ENCODE results near the gene RAD51B. TPM values are rescaled to one million over a fixed set of nuclear protein-coding genes. Genes with fewer than 3 reads are reported as not detected.
"Not testable (repeated sequence)": the region's sequence is repeated elsewhere in the genome, so short reads cannot be mapped to it uniquely, and the experiment has no call there.

RAD51B gene
- total RNA-seq, 4 donors from 2014 or later, result 12.6 to 26.4 (median 16.7) TPM

DNA sequence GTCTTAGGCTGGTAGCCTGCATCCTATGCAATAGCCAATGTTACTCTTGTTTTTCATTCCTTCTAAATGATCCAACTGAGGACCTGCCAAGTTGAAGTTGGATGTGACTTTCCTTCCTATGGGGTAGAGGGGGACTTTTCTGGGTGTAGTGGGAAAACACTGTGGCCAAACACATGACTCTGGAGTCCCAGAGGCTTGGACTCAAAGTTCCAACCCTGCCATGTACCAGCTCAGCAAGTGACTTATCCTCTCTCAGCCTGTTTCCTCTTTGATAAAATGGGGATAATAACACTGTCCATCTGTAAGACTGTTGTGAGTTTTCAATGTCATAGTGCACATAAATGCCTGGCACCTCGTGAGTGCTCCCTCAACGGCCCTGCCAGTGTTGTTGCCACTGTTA is 876.3 kb downstream of the RAD51B start:
- no peak for TF ChIP-seq EP300 (IDR thresholded peaks at IDR 0.05)
- TF ChIP-seq, protein P1, sequence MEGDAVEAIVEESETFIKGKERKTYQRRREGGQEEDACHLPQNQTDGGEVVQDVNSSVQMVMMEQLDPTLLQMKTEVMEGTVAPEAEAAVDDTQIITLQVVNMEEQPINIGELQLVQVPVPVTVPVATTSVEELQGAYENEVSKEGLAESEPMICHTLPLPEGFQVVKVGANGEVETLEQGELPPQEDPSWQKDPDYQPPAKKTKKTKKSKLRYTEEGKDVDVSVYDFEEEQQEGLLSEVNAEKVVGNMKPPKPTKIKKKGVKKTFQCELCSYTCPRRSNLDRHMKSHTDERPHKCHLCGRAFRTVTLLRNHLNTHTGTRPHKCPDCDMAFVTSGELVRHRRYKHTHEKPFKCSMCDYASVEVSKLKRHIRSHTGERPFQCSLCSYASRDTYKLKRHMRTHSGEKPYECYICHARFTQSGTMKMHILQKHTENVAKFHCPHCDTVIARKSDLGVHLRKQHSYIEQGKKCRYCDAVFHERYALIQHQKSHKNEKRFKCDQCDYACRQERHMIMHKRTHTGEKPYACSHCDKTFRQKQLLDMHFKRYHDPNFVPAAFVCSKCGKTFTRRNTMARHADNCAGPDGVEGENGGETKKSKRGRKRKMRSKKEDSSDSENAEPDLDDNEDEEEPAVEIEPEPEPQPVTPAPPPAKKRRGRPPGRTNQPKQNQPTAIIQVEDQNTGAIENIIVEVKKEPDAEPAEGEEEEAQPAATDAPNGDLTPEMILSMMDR (IDR thresholded peaks at IDR 0.05), result no peak
- no peak for TF ChIP-seq POLR2A (IDR thresholded peaks at IDR 0.05)
- no peak for DNase-seq (ENCODE audit: low spot score in 2 of 2)
- H3K27me3 ChIP-seq, result no peaks in the 10 kb centered on the region
- H3K4me3 ChIP-seq, result no peak overlapping the region
- H3K36me3 ChIP-seq, result no peaks in the 10 kb centered on the region
- H3K9me3 ChIP-seq, result no peaks in the 10 kb centered on the region
- peaks cover 0 to 39% (median 14%) of the 10 kb centered on the region in 4 donors for H3K4me1 ChIP-seq
- 78 to 88% methylated on average over 2 of the region's 2 CpGs for WGBS, 2 donors
- H3K27ac ChIP-seq, result peak overlapping the region in 1 of 4 donors; percentile 52

DNA sequence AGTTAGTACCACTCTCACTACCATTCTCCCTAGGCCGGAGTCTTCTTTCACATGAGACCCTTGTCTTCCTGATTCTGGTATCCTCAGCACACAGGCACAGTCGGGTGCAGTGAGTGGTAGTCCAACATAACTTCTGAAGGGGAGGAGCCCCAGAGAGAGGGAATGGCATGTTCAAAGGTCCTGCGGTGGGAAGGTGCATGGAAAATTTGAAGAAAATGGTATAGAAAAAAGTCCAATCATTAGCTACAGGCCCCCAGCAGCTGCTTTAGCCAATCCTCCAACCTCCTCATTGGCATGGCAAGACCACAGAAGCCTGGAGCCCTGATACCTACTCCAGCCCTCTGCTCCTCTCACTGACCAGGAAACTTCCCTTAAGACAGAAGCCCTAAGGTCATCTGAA is 876.7 kb downstream of the RAD51B start:
- no peak for DNase-seq (ENCODE audit: low spot score in 2 of 2)
- H3K27ac ChIP-seq, result peak overlapping the region in 1 of 4 donors; percentile 52

DNA sequence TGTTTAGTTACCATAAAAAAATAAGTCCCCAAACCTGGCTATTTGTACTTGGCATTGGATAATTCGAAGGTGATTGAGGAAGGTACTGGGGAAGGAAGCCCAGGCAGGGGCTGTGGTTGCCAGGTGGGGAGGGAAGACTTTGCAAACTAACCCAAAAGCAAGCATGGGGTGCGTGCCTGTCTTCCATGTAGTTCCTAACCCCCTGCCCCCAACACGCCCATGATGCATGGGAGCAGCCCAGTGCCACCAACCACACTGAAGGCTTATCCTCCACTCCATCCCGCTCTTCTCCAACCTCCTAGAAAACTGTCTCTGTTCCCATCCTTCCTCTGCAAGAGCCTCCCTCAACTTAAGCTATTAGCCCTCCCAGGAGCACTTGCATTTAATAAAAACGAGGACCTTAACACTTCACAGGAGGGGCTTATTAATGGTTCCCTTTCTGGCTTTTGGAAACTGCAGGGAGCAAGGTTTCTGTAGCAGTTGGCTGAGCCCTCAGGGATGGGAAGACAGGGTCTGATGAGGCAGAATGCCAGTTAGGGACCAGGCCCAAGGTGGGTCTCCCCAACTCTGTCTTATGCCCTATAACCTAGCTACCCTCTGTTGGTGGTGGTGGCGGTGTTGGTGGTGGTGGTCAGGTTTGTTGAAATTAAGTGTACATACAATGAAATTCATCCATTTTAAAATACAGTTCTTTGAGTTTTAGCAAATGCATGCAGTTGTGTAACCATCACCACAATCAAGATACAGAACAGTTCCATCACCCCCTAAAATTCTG is 877.3 kb downstream of the RAD51B start:
- DNase-seq (ENCODE audit: low spot score in 2 of 2), result no peak
- 96 to 97% methylated on average over 6 of the region's 6 CpGs for WGBS, 2 donors
- H3K9me3 ChIP-seq, result no peaks in the 10 kb centered on the region
- no peak overlapping the region for H3K4me3 ChIP-seq
- no peaks in the 10 kb centered on the region for H3K36me3 ChIP-seq
- H3K4me1 ChIP-seq, result peaks cover 0 to 39% (median 14%) of the 10 kb centered on the region in 4 donors
- TF ChIP-seq EP300 (IDR thresholded peaks at IDR 0.05) (no peak), POLR2A (IDR thresholded peaks at IDR 0.05) (no peak)
- TF ChIP-seq, protein P1 (IDR thresholded peaks at IDR 0.05), result no peak
- H3K27ac ChIP-seq, result no peak overlapping the region
- no peaks in the 10 kb centered on the region for H3K27me3 ChIP-seq

More for the DNA sequence above, 876.7 kb downstream of the RAD51B start:
- Histone ChIP-seq H3K36me3 (no peaks in the 10 kb centered on the region), H3K4me3 (no peak overlapping the region), H3K4me1 (peaks cover 0 to 39% (median 14%) of the 10 kb centered on the region in 4 donors), H3K9me3 (no peaks in the 10 kb centered on the region), H3K27me3 (no peaks in the 10 kb centered on the region)
- 97 to 98% methylated on average over 3 of the region's 3 CpGs for WGBS, 2 donors
- TF ChIP-seq EP300 (IDR thresholded peaks at IDR 0.05) (no peak), POLR2A (IDR thresholded peaks at IDR 0.05) (no peak)
- TF ChIP-seq, protein P1 (IDR thresholded peaks at IDR 0.05), result no peak

DNA sequence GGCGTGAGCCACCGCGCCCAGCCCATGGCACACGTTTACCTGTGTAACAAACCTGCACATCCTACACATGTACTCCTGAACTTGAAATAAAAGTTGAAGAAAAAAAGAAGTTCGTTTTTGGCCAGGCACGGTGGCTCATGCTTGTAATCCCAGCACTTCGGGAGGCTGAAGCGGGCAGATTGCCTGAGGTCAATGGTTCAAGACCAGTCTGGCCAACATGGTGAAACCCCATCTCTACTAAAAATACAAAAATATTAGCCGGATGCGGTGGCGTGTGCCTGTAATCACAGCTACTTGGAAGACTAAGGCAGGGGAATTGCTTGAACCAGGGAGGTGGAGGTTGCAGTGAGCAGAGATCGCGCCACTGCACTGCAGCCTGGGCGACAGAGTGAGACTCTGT is 879.2 kb downstream of the RAD51B start:
- not testable (repeated sequence) for DNase-seq (ENCODE audit: low spot score in 2 of 2); H3K27ac ChIP-seq

DNA sequence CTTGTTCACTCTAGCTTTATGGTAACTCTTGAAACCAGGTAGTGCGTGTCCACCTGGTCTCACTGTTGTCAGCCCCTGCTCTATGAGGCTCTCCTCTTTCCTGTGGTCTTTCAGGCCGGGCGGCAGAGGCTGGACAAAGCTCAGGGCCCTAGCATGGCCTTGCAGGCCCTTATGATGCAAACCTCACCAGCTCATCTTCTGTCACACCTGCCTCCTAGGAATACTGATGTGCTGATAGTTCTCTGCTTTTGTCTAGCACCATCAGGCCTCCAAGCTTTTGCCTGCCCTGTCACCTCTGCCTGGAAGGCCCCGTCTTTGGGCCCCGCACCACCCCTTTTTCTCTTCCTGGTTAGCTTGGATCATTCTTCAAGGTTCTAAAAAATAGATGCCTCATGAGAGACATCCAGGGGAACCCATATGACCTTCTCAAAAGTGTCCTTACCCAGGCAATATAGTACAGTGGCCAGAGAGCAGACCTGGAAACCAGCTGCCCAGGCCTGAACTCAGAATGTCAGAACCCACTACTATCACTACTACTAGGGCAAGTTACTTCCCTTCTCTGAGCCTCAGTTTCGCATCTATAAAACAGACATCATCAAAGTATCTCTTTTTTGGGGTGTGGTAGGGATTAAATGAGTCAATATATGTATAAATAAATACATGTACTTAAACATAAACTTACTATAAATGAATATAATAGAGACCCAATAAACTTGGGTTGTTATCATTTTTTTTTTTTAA is 881.6 kb downstream of the RAD51B start:
- Histone ChIP-seq H3K9me3 (no peaks in the 10 kb centered on the region), H3K36me3 (no peaks in the 10 kb centered on the region), H3K4me3 (no peak overlapping the region), H3K27ac (no peak overlapping the region), H3K4me1 (peaks cover 0 to 16% (median 0%) of the 10 kb centered on the region in 4 donors), H3K27me3 (no peaks in the 10 kb centered on the region)
- WGBS, 2 donors, result 97 to 98% methylated on average over 6 of the region's 6 CpGs
- no peak for TF ChIP-seq POLR2A (IDR thresholded peaks at IDR 0.05)
- TF ChIP-seq, protein P1 (IDR thresholded peaks at IDR 0.05), result no peak
- no peak for TF ChIP-seq EP300 (IDR thresholded peaks at IDR 0.05)
- DNase-seq (ENCODE audit: low spot score in 2 of 2), result no peak

More for the DNA sequence above, 879.2 kb downstream of the RAD51B start:
- not testable (repeated sequence) for H3K4me3 ChIP-seq, H3K36me3 ChIP-seq, H3K9me3 ChIP-seq, H3K27me3 ChIP-seq
- WGBS, 2 donors, result 79 to 87% methylated on average over 14 of the region's 14 CpGs
- peaks cover 0 to 21% (median 8%) of the 10 kb centered on the region in 4 donors for H3K4me1 ChIP-seq

All from tibial nerve (tissue), 4 donors.